ENCODE data around the gene GPR78. TPM values are rescaled to one million over a fixed set of nuclear protein-coding genes. Genes with fewer than 3 reads are reported as not detected.

Gene GPR78
- total RNA-seq, 2 donors from 2014 or later: 0.45 TPM; not detected in 1

DNA sequence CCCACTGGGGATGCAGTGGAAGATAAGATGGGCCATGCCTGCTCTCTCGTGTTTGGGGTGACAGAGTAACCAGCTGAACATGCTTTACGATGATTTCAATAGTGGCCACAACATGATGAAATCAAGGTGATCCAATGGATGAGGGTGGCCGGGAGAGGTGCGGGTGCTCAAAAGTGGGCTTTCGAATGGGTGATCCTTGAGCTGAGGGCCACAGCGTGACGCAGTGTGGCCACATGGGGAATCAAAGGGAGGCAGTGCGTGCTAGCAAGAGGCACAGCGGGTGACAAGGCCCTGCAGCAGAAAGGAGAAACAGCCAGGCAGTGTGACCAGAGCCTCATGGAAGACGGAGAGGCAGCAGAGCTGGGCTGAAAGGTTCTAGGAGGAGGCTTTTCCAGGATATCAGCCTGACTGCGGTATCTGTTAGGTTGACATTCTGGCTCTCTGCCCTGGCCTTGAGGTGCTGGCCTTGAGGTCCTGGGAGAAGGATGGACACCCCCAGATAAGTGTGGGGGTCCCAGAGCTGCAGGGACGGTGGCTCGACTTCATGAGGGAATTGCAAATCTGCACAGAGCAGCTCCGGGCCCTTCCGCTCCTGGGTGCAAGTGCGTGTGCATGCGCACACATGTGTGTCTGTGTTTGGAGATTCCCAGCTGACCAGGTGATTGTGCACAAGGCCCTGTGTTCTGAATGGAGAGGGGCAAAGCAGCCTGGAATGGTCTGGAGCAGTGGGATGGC, 38.0 kb upstream of the GPR78 start:
- no peak overlapping the region for H3K27ac ChIP-seq
- intact Hi-C loops (cut with DNase I): no loop called here
- WGBS: 90% methylated on average over 17 of the region's 17 CpGs

DNA sequence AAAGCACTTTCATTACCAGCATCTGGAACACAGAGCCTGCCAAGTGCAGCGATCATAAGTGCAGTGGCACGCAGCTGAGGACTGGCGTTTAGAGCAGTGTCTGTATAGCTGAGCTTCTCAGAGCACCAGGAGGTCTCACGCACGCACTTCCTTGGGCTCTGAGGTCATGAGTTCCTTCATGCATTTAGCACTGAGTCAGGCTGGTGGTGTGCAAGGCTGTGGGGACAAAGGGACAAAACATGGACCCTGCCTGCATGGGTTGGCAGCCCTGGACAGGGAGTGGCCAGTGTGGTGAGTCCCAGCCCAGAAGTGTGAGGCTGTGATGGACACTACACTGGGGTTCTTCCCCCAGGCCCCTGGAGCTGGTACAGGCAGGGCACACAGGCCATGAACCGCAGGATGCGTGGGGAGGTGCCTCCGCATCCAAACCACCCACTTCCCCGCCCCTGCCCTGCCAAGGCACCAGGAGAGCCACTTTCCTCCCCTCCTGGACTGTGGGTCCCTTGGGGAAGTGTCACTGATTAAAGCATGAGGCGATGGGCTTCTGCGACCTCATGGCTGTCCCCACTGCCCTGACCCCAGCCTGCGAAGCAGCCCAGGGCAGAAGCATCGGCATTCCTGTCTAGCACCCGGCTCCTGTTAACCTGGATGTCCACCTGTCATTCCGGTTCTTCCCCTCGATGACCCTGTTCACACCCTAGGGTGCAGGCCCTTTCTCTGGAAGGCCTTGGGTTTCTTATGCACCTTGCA, 37.2 kb upstream of the GPR78 start:
- Histone ChIP-seq H3K27ac (no peak overlapping the region), H3K36me3 (no peaks in the 10 kb centered on the region), H3K4me3 (no peak overlapping the region), H3K9me3 (no peaks in the 10 kb centered on the region), H3K27me3 (replicated peaks; ENCODE audit: insufficient read depth) (no peaks in the 10 kb centered on the region), H3K4me1 (replicated peaks) (no peaks in the 10 kb centered on the region)
- TF ChIP-seq POLR2AphosphoS5 (IDR thresholded peaks at IDR 0.05) (no peak), POLR2A (IDR thresholded peaks at IDR 0.05) (no peak)
- TF ChIP-seq, protein P1, sequence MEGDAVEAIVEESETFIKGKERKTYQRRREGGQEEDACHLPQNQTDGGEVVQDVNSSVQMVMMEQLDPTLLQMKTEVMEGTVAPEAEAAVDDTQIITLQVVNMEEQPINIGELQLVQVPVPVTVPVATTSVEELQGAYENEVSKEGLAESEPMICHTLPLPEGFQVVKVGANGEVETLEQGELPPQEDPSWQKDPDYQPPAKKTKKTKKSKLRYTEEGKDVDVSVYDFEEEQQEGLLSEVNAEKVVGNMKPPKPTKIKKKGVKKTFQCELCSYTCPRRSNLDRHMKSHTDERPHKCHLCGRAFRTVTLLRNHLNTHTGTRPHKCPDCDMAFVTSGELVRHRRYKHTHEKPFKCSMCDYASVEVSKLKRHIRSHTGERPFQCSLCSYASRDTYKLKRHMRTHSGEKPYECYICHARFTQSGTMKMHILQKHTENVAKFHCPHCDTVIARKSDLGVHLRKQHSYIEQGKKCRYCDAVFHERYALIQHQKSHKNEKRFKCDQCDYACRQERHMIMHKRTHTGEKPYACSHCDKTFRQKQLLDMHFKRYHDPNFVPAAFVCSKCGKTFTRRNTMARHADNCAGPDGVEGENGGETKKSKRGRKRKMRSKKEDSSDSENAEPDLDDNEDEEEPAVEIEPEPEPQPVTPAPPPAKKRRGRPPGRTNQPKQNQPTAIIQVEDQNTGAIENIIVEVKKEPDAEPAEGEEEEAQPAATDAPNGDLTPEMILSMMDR (IDR thresholded peaks at IDR 0.05): no peak
- intact Hi-C loops (cut with DNase I): no loop called here
- 92% methylated on average over 16 of the region's 16 CpGs for WGBS
- no peak for DNase-seq (ENCODE audit: low spot score)

More for the DNA sequence above, 38.0 kb upstream of the GPR78 start:
- peaks cover 3% of the 10 kb centered on the region for H3K4me1 ChIP-seq (replicated peaks)
- DNase-seq (ENCODE audit: low spot score): no peak
- H3K27me3 ChIP-seq (replicated peaks; ENCODE audit: insufficient read depth): no peaks in the 10 kb centered on the region
- TF ChIP-seq POLR2AphosphoS5 (IDR thresholded peaks at IDR 0.05) (no peak), POLR2A (IDR thresholded peaks at IDR 0.05) (no peak)
- TF ChIP-seq, protein P1 (IDR thresholded peaks at IDR 0.05): no peak
- H3K4me3 ChIP-seq: no peak overlapping the region
- no peaks in the 10 kb centered on the region for H3K9me3 ChIP-seq
- H3K36me3 ChIP-seq: no peaks in the 10 kb centered on the region

DNA sequence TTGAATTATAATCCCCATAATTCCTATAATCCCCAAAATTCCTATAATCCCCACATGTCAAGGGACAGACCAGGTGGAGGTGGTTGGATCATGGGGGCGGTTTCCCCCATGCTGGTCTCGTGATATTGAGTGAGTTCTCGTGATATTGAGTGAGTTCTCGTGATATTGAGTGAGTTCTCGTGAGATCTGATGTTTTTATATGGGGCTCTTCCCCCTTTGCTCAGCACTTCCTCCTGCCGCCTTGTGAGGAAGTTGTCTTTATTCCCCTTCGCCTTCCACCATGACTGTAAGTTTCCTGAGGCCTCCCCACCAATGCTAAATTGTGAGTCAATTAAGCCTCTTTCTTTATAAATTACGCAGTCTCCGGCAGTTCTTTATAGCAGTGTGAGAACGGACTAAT, 36.6 kb upstream of the GPR78 start:
- H3K36me3 ChIP-seq: no peaks in the 10 kb centered on the region
- no peaks in the 10 kb centered on the region for H3K4me1 ChIP-seq (replicated peaks)
- H3K4me3 ChIP-seq: no peak overlapping the region
- intact Hi-C loops (cut with DNase I): no loop called here
- no peak overlapping the region for H3K27ac ChIP-seq
- no peaks in the 10 kb centered on the region for H3K27me3 ChIP-seq (replicated peaks; ENCODE audit: insufficient read depth)
- no peaks in the 10 kb centered on the region for H3K9me3 ChIP-seq
- TF ChIP-seq POLR2AphosphoS5 (IDR thresholded peaks at IDR 0.05): no peak
- TF ChIP-seq POLR2A (IDR thresholded peaks at IDR 0.05): no peak
- TF ChIP-seq, protein P1 (IDR thresholded peaks at IDR 0.05): no peak
- DNase-seq (ENCODE audit: low spot score): no peak
- 90% methylated on average over 10 of the region's 10 CpGs for WGBS

DNA sequence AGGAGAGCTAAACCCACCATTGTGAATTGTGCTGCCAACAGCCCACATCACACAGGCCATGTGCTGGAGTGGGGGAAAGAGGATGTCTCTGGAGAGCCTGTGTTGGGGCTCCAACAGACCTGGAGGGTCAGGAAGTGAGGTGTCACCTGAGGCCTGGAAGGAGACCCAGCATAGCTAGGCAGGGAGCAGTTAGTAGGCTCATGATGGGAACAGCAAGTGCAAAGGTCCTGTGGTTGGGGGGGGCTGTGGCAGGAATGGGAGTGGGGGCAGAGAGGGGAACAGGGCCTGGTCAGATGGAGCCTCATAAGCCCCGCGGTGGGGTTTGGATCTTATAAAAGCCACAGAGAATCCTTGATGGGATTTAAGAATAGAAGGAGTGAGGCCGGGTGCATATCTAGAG, 35.9 kb upstream of the GPR78 start:
- intact Hi-C loops (cut with DNase I): no loop called here
- Histone ChIP-seq H3K27ac (no peak overlapping the region), H3K36me3 (no peaks in the 10 kb centered on the region), H3K9me3 (no peaks in the 10 kb centered on the region), H3K4me3 (no peak overlapping the region), H3K27me3 (replicated peaks; ENCODE audit: insufficient read depth) (no peaks in the 10 kb centered on the region), H3K4me1 (replicated peaks) (no peaks in the 10 kb centered on the region)
- no peak for DNase-seq (ENCODE audit: low spot score)
- TF ChIP-seq, protein P1 (IDR thresholded peaks at IDR 0.05): no peak
- no peak for TF ChIP-seq POLR2A (IDR thresholded peaks at IDR 0.05)
- 96% methylated on average over 3 of the region's 3 CpGs for WGBS

Data from prostate gland (tissue), 2 donors.